DMS153 (cell line): ENCODE data around the gene ETV7.

Experiments
- DNase-seq: peaks from one replicate; lab custom pipeline; 2025; lab: John Stamatoyannopoulos, UW

The ETV7 gene

GRCh38 chr6:36383606-36384005 lies 3.9 kb downstream of the ETV7 start:
- no peak for DNase-seq

- DNase-seq, result no peak
Observed at GRCh38 chr6:36382976-36383375, 4.5 kb downstream of the ETV7 start.

GRCh38 chr6:36381502-36382389 lies 5.7 kb downstream of the ETV7 start:
- no peak for DNase-seq

- DNase-seq, result no peak
Observed at GRCh38 chr6:36380166-36380565, 7.3 kb downstream of the ETV7 start.

GRCh38 chr6:36378936-36379335 lies 8.5 kb downstream of the ETV7 start:
- DNase-seq, result no peak

GRCh38 chr6:36378243-36378920 lies 9.1 kb downstream of the ETV7 start:
- no peak for DNase-seq

- no peak for DNase-seq
Observed at GRCh38 chr6:36377594-36377993, 9.9 kb downstream of the ETV7 start.

- no peak for DNase-seq
Observed at GRCh38 chr6:36376742-36377141, 10.7 kb downstream of the ETV7 start.

GRCh38 chr6:36376183-36376582 lies 11.3 kb downstream of the ETV7 start:
- DNase-seq, result no peak

GRCh38 chr6:36375644-36376155 lies 11.8 kb downstream of the ETV7 start:
- no peak for DNase-seq

GRCh38 chr6:36374972-36375371 lies 12.5 kb downstream of the ETV7 start:
- DNase-seq, result no peak

- no peak for DNase-seq
Observed at GRCh38 chr6:36374194-36374593, 13.3 kb downstream of the ETV7 start.

GRCh38 chr6:36373368-36374019 lies 14.0 kb downstream of the ETV7 start:
- no peak for DNase-seq

- no peak for DNase-seq
Observed at GRCh38 chr6:36372088-36372487, 15.4 kb downstream of the ETV7 start.

GRCh38 chr6:36371211-36371610 lies 16.3 kb downstream of the ETV7 start:
- no peak for DNase-seq

- DNase-seq, result no peak
Observed at GRCh38 chr6:36370638-36371037, 16.8 kb downstream of the ETV7 start.

- no peak for DNase-seq
Observed at GRCh38 chr6:36368921-36369865, 18.3 kb downstream of the ETV7 start.

- DNase-seq, result no peak
Observed at GRCh38 chr6:36368421-36368820, 19.0 kb downstream of the ETV7 start.

- no peak for DNase-seq
Observed at GRCh38 chr6:36367743-36368142, 19.7 kb downstream of the ETV7 start.

GRCh38 chr6:36364669-36365479 lies 22.6 kb downstream of the ETV7 start:
- no peak for DNase-seq
